OCI-LY7 (cell line): ENCODE data around the gene TRANK1.

Experiments used
- EZH2phosphoT487 ChIP-seq: fragments of 200-600 bp; sonication (generic); IDR thresholded peaks from 2 replicates; pipeline ENCODE4 v1.6.1; 2018; ENCODE audit warnings: low read depth, borderline replicate concordance, mild to moderate bottlenecking, mixed run types, antibody characterized with exemption, low read length, moderate library complexity, mixed read lengths
- TF ChIP-seq, protein P1 (sequence below): fragments of 200-600 bp; sonication (generic); conservative IDR thresholded peaks from 2 replicates; pipeline ENCODE4 v1.5.1; 2014; ENCODE audit warnings: mild to moderate bottlenecking, antibody characterized with exemption, low read length, moderate library complexity, mixed read lengths

- TF ChIP-seq, protein P1, sequence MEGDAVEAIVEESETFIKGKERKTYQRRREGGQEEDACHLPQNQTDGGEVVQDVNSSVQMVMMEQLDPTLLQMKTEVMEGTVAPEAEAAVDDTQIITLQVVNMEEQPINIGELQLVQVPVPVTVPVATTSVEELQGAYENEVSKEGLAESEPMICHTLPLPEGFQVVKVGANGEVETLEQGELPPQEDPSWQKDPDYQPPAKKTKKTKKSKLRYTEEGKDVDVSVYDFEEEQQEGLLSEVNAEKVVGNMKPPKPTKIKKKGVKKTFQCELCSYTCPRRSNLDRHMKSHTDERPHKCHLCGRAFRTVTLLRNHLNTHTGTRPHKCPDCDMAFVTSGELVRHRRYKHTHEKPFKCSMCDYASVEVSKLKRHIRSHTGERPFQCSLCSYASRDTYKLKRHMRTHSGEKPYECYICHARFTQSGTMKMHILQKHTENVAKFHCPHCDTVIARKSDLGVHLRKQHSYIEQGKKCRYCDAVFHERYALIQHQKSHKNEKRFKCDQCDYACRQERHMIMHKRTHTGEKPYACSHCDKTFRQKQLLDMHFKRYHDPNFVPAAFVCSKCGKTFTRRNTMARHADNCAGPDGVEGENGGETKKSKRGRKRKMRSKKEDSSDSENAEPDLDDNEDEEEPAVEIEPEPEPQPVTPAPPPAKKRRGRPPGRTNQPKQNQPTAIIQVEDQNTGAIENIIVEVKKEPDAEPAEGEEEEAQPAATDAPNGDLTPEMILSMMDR: no peak
- TF ChIP-seq EZH2phosphoT487: no peak
These were observed 120.4 kb downstream of the TRANK1 start for GRCh38 chr3:36824443-36824842.
